GM03348 (cell line): Measurements from ENCODE around the gene CUEDC1.
"Not testable (repeated sequence)": the region's sequence is repeated elsewhere in the genome, so short reads cannot be mapped to it uniquely, and the experiment has no call there.

Source experiments
- DNase-seq: peaks from one replicate; pipeline ENCODE4 v3.0.0; 2012; ENCODE audit warnings: low spot score

The CUEDC1 gene

DNA sequence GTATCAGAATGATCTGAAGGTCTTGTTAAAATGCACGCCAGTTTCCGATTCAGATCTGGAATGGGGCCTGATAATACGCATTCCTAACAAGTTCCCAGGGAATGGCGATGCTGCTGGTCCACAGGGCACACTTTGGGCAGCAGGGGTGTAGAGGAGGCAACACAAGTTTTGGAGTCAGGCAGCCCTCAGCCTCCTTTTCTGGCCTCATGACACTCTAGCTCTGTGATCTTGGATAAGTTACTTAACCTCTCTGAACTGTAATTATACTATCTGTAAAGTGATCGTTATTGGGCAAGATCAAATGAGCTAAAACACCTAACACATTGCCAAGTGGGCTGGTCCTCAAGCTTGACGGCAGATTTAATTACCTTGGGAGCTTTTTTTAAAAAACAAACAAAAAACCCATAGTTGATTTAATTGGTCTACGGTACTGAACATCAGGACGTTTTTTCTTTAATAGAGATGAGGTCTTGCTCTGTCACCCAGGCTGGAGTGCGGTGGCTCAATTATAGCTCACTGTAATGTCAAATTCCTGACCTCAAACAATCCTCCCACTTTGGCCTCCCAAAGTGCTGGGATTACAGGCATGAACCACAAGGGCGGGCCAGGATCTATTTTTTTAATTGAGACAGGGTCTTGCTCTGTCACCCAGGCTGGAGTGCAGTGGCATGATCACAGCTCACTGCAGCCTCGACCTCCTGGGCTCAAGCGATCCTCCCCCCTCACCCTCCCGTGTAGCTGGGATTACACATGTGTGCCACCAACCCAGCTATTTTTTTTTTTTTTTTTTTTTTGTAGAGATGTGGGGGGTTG, 95.4 kb downstream of the CUEDC1 start:
- DNase-seq = no peak

DNA sequence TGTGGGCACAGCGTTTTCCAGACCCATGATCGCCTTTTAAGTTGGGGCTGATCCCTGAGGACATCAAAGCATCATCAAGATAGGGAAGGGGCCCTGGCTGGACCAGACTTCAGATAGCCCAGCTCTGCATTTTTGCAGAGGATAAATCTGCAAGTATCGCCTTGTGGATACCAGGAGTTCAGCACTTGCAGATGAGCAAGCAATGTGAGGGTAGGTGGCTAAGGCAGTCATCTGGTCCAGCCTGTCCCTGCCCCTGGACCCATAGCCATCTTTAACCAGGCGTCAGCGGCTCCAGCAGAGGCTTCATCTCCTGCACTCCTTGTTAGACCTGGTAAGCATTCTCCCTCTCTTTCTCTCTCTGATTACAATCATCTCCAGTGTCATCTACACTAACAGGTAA, 96.4 kb downstream of the CUEDC1 start:
- DNase-seq = no peak

DNA sequence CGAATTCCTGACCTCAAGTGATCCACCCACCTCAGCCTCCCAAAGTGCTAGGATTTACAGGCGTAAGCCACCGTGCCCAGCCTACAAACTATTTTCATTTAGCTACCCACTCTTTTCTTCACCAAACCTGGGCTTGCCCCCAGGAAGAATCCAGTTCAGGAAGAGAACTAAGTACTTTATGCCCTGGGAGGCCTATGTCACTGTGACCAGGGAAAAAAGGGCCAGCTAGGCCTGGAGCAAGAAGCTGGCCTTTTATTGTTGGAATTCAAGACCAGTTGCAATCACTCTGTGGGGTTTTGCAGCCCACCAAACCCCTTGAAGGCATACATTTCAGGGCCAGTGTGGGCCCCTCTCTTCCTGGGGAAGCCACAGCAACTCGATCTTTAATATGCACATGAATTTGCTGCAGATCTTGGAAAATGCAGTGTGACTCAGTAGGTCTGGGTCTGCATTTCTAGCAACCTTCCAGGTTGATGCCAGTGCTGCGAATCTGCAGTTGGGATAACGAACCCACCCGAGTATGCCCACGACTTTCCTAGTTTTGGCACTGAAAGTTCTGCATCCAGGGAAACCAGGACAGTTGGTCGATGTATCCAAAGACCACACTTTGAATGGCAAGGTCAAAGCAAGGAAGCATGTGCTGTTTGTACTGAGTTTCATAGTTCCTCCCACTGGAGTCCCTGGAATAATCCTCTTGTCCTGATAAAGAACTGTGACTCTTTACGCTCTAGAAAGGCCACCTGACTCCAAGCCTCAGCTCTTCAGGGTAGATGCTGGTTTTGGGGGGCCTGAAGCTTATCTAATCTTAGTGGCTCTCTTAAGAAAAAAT, 98.2 kb downstream of the CUEDC1 start:
- DNase-seq = no peak

DNA sequence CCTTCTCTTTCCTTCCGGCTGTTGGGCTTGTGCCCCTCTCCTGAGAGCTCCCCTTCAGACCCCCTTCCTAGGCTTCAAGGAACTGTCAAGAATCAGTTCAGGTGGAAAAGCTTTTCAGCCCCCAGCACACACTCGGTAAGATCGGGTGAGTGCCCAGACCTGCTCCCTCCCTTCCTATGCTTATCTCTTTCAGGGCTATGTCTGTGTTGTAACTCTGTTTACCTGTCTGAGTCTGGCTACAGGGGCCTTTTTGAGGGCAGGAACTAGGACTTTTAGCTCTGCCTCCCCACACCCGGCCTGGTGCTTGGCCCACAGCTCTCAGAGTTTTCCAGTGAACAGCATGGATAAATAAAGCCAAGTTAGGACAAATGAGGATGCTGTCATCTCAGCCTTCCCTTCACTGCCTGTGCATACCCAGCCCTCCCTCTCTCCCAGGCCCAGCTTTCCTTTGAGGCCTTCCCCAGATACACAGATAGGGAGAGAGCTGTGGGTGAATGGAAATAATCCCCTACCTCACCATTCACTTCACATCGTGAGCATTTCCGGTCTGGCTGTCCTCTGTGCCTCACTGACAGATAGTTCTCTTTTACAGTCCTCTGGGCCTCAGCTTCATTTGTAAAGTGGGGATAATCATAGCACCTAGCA, 99.7 kb downstream of the CUEDC1 start:
- no peak for DNase-seq

DNA sequence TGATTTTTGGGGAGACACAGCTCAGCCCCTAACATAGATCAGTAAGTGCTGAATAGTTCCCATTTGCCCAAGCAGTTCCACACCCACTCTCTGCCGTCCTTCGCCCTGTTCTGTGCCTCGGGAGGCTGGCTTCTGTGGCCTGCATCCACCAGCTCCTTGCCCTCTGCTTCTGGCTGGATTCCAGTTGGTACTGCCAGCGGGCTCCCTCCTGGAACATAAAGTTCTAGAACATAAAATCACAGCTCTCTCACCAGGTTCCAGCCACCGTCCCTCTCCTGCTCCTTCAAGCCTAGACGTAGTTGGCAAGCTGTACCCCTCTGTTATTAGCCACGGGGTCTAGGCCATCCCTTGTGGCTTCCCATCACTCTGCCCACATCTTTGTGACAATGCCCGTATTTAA, 101.5 kb downstream of the CUEDC1 start:
- DNase-seq = no peak

DNA sequence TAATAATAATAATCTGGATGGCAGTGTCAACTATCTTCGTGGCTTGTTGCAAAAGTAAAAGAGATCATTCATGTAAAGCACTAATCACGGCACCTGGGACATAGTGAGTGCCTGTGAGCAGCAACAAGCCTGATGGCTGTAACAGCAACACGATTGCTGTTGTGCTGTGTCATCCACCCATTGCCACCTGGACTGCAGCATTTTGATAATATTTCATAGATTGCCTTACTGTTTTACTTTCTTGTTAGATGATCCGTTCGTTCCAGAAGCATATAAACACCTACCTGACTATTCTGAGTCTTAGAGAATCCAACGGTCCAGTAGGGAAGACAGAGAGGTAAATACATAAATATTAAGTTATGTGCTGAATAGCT, 102.3 kb downstream of the CUEDC1 start:
- no peak for DNase-seq

DNA sequence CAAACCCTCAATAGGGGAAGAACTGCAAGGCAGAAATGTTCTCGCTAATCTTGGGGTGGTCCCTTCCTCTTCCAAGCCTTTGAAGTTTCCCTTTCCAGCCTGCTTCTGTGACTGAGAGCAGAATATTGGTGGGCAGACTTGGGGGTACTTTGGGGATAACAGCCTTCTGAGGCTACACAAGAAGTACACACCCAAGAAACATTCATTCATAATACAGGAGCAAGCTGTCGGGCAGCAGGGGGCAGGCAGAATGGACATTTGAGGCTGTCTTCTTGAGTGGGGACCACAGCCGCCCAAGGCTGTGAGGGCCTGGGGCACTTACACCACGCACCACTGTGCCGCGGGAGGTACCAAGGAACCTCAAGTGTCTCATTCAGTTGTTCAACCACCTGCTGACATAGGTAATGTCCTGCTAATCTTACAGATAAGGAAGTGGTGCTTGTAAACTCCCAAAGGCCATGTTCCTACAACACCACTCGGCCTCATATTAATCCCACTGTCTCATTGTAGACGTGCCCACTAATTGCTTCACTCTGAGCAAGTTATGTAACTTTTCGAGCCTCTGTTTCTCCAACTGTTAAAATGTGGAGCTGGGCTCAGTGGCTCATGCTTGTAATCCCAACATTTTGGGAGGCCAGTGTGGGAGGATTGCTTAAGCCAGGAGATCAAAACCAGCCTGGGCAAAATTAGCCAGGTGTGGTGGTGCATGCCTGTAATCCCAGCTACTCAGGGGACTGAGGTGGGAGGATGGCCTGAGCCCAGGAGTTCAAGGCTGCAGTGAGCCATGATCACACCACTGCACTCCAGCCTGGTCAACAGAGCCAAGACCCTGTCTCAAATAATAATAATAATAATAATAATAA, 102.9 kb downstream of the CUEDC1 start:
- DNase-seq = no peak

DNA sequence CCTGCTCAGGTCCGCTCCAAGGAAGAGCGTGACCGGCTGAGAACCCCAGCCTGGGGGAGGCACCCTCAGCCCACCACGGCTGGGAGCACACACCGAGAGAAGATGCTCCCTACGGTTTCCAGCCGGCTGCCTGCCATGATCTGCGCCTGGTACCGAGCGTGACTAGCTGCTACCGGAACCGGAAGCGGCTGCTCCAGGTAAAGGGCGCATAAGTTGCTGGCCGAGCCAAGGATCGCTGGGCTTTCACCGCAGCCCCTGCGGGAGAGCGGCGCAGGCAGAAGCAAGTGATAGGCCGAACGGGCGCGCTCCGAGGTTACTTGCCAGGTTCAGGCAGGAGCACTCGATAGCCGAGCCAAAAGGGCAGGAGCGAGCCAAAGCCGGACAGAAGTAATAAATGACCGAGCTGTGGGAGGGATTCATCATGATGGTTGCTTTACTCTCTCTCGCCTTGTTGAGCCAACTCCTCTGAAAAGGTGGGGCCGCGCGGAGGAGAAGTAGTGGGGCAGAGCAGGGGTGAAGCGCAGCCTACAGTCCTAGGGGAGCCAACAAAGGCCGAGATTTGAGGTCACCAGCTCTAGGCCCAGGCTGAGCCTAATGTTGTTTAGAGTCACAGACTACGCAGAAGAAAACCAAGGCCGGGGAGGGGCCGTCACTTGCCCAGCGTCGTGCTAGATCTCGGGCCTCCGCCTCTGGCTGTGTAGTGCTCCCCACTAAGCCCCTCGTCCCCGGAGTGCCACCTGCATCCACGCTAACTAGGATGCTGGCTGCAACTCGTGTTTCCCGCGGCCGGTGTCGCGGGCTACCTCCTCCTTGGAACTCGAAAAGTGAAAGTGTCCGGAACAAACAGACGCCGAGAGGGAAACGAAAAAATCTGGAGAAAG, 105.1 kb downstream of the CUEDC1 start, which contains the start of gene MRPS23:
Gene MRPS23 (minus strand): TSS at position 171 of the 881 bp plus-strand sequence. CDS start 34 bp downstream, at position 137.
- DNase-seq = peak; percentile 96

DNA sequence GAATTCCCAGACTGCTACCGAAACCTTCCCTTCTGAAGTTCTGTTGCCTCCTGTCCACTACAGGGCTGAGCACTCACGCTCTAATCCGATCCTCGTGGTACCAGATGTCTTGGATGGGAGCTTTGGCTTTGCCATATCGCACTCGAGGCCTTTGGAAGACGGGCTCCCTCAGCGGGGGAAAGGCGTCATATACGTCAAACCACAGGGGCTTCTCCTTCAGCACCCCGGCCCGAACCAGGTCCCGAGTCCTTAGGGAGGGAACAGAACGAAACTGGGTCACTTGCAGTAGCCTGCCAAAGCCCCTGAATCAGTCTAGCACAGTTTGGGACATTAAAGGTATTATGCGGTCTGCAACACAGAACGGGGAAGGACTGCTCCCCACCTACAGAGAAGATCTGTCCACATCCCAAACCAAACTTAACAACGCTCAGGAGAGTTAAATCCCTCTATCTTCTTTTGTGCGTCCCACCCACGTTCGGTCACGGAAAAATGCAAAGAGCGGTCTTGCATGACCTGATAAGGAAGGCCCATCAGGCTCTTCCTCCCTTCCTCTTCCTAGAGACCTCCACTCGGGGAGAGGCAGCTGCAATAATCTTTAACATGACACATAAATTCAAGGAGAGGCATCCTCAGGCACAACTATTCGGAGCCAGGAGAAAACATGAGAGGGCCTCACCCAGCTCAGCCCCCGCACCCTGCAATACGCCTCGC, 105.9 kb downstream of the CUEDC1 start:
- DNase-seq = no peak

DNA sequence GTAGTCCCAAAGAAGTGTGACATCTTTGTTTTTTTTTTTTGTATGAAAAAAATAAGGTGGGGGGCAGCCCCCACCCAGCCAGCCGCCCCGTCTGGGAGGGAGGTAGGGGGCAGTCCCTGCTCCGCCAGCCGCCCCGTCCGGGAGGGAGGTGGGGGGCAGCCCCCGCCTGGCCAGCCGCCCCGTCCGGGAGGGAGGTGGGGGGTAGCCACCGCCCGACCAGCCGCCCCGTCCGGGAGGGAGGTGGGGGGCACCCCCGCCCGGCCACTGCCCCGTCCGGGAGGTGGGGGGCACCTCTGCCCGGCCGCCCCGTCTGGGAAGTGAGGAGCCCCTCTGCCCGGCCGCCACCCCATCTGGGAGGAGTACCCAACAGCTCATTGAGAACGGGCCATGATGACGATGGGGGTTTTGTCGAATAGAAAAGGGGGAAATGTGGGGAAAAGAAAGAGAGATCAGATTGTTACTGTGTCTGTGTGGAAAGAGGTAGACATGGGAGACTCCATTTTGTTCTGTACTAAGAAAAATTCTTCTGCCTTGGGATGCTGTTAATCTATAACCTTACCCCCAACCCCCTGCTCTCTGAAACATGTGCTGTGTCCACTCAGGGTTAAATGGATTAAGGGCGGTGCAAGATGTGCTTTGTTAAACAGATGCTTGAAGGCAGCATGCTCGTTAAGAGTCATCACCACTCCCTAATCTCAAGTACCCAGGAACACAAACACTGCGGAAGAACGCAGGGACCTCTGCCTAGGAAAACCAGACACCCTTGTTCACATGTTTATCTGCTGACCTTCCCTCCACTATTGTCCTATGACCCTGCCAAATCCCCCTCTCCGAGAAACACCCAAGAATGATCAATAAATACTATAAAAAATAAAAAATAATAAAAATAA, 108.9 kb downstream of the CUEDC1 start:
- DNase-seq = not testable (repeated sequence)

DNA sequence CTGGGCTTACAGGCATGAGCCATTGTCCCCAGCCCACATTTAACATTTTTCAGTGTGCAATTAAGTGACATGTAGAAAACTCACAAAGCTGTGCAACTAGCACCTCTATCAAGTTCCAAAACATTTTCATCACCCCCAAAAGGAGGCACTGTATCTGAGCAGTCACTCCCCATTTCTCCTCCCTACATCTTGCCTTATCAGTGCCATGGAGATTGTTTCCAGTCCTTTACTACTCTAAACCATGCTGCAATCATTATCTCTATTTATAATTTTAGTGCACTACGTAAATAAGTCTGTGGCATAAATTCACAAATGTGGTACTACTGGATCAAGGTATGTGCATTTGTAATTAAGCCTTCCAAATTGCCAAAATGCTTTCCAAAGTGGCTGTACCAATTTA, 112.9 kb downstream of the CUEDC1 start:
- DNase-seq = no peak

DNA sequence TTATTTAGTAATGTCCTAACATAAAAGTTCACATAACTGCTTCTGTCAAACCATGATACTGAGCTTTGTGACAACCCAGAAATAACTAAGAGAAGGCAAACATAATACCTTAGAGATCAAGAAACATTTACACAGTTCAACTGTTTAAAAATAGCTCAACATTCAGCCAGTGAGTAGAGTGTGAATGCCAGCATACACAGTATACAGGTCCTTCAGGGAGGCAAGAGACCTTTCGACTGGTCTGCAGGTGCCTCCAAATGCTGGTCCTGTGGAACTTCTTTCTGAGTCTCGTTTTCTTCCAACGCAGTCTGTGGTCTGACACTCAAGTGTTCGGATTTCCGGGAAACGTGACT, 115.7 kb downstream of the CUEDC1 start:
- no peak for DNase-seq

DNA sequence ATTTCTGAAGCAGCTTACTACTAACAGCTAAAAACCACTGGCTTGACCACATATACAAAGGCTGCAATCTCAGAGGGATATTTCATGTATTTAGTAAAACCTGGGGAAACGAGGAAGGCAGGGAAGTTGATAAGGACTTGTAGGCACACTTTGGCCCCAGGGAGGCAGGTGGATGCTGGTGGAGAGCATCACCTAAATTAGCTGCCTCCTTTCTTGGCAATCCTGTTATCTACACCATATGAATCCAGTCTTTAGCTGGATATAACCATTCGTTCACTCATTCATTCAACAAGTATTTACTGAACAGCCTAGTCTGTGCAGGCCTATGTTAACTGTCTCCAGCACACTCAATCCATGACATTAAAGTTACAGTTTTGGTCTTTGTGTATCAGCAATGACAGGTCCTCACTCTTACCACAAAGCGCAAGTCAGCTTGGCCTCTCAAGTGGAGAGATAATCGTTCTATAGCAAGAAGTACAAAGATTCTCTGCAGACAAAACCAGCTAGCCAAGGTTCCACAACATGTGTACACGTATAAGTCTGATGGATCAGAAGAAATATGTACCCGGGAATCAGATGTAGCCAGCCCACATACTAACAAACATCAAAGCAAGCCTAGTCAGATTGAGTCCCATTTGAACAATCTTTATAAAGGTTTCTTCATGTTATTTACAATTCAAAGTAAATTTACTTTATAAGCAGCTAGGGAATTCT, 116.2 kb downstream of the CUEDC1 start:
- DNase-seq = no peak

DNA sequence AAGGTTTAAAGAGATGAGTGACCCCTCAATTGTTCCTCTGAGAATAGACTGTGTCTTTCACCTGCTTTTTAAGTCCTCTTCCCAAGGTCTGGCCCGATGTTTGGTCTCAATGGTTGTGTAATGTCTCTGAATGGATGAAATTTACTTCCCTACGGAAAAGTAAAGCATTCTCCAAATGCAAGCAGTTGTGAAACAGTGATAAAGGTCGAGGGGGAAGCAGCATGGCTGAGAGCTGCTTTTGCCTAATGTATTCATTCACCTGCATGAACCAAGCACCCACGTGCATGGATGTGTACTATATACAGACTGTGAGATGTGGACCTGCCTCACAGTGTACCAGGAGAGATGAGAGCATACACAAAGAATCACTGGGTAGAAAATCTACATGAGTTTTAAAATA, 116.8 kb downstream of the CUEDC1 start:
- DNase-seq = no peak

DNA sequence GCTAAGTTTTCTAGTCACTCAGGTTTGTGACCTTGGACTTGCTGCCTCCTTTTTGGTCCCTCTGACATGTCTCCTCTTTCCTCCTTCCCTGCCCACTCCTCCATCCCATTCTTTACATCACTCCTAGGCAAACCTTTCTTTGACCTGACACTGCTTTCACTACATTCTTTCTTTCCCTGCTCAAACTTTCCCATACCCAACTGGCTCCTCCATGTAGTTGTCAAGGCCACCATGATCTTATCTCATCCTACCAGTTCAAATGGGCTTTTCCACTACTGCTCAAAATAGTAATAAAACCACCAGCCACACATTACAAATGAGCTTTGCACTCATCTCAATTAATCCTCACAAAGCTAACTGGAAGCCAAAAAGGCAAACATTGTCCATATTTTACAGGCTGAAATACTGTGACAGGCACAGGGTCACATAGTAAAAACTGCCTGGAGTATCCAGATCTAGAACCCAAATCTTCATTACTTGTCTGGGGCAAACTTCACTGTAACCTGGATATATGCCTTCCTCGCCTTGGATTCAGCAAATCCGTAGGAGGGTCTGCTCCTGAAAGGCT, 119.8 kb downstream of the CUEDC1 start:
- DNase-seq = no peak

DNA sequence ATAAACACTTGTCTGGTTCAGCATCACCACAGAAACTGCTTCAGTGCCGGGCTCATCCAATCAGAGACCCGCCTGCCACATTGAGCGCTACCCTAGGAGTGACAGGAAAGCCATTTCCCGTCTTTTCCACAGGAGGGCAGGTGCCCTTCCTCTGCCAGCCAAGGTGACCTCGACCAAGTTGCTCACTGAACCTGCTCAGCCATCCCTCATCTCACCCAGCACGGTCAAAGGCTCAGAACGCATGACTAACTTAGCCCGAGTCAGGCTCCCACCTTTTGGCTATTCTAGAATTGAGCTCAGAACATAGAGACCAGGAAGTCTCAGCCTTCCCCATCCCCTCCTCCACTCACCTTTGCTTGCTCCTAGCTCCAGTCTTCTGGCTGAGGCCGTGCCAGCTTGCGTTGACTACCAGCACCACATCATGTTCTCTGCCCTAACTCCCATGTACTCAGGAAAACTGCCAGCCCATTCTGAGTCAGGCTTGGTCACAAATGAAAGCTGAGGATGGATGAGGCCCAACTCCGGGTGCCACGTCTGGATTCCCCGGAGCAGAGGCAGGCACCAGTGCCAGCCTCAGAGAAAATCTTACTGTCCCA, 121.0 kb downstream of the CUEDC1 start:
- DNase-seq = no peak

DNA sequence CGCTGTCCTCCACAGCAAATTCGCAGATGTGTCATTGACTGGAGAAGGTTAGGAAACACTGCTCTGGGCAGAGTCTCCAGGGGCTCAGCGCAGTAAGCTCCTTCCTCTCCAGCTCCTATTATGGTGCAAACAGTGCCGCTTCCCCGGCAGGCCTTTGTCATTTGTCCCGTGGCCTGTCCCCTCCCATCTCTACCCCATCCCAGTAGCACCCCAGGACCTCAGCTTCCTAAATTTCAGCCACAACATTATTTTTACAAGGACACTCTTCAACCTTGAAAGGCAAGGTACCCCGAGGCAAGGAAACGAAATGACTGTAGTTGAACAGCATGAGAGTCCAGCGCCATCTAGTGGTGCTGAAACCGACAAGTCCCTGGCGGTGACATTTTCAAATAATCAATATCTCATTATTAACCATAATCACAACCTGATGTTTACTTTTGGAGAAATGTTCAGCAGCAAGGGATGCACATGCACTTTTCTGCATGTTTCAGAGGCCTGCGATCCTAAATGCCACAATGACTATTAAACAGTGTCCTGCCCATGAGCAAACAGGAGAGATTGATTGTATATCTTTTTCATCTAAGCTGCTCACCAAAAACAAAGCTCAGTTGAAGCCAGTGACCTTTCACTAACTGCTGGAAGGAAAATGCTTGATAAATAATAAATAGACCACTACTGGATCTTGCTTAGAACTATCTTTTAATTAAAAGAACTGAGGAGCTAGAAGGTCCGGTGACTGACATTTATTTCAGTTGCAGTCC, 121.9 kb downstream of the CUEDC1 start:
- DNase-seq = peak; percentile 82
